GM21825 (cell line): Measurements from ENCODE around the gene MDH2.
"Not testable (repeated sequence)": the region's sequence is repeated elsewhere in the genome, so short reads cannot be mapped to it uniquely, and the experiment has no call there.

ENCODE experiments used
- ATAC-seq: cut with Tn5 transposase; IDR thresholded peaks from one replicate; pipeline ENCODE4 v1.9.1; 2021; ENCODE audit warnings: mild to moderate bottlenecking, moderate library complexity; ENCODE audit not compliant: unreplicated experiment

MDH2 gene

GRCh38 chr7:76047811-76048667 lies at the start of gene MDH2, which contains the start of gene STYXL1:
TSS of gene MDH2 (plus strand) at chr7:76048106. CDS start at chr7:76048161, 55 bp downstream.
TSS of gene STYXL1 (minus strand) at chr7:76048000. CDS start at chr7:76030523, 17,477 bp downstream.
- ATAC-seq = peak; percentile 93

GRCh38 chr7:76000566-76000965 lies 47.3 kb upstream of the MDH2 start:
- no peak for ATAC-seq

- no peak for ATAC-seq
Observed at GRCh38 chr7:76002139-76002538, 45.8 kb upstream of the MDH2 start.

- ATAC-seq = no peak
Observed at GRCh38 chr7:76002822-76003221, 45.1 kb upstream of the MDH2 start.

- no peak for ATAC-seq
Observed at GRCh38 chr7:76003351-76003750, 44.6 kb upstream of the MDH2 start.

- not testable (repeated sequence) for ATAC-seq
Observed at GRCh38 chr7:76005004-76005403, 42.9 kb upstream of the MDH2 start.

- no peak for ATAC-seq
Observed at GRCh38 chr7:76008156-76008687, 39.7 kb upstream of the MDH2 start.

- no peak for ATAC-seq
Observed at GRCh38 chr7:76009672-76010600, 38.0 kb upstream of the MDH2 start.

- ATAC-seq = no peak
Observed at GRCh38 chr7:76011442-76011861, 36.5 kb upstream of the MDH2 start.

- ATAC-seq = no peak
Observed at GRCh38 chr7:76016191-76016947, 31.5 kb upstream of the MDH2 start.

GRCh38 chr7:76018520-76018919 lies 29.4 kb upstream of the MDH2 start:
- not testable (repeated sequence) for ATAC-seq

GRCh38 chr7:76020031-76020714 lies 27.7 kb upstream of the MDH2 start:
- ATAC-seq = no peak

GRCh38 chr7:76022026-76022780 lies 25.7 kb upstream of the MDH2 start:
- ATAC-seq = no peak

- ATAC-seq = no peak
Observed at GRCh38 chr7:76023002-76023401, 24.9 kb upstream of the MDH2 start.

GRCh38 chr7:76029682-76030081 lies 18.2 kb upstream of the MDH2 start:
- not testable (repeated sequence) for ATAC-seq

GRCh38 chr7:76031964-76032363 lies 15.9 kb upstream of the MDH2 start:
- ATAC-seq = no peak

- no peak for ATAC-seq
Observed at GRCh38 chr7:76037310-76037709, 10.6 kb upstream of the MDH2 start.

GRCh38 chr7:76040126-76040525 lies 7.8 kb upstream of the MDH2 start:
- ATAC-seq = no peak

- ATAC-seq = no peak
Observed at GRCh38 chr7:76044375-76044865, 3.5 kb upstream of the MDH2 start.
